Psoas muscle (tissue), 8 donors: Measurements from ENCODE around the gene TSPAN9. TPM values are rescaled to one million over a fixed set of nuclear protein-coding genes. Genes with fewer than 3 reads are reported as not detected.

Experiments used
- ATAC-seq, 4 donors: fragments of 200-7000 bp; cut with Tn5 transposase; one replicate each; pipeline ENCODE4 v1.9.1; 2020; ENCODE audit warnings: moderate library complexity in 3 of 4, mild to moderate bottlenecking in 2 of 4
- DNase-seq, 2 donors: peaks; one replicate each; pipeline ENCODE4 v3.0.0-alpha.2; 2020
- H3K27ac ChIP-seq: fragments of 200-600 bp; one replicate; pipeline ENCODE4 v1.8.0; 2022
- H3K27me3 ChIP-seq, 3 donors: fragments of 200-600 bp in 1 of 3; one replicate each; pipeline versions ENCODE4 v1.6.1 to v1.8.0; 2013 to 2022; ENCODE audit warnings: low read length in 2 of 3, mild to moderate bottlenecking in 2 of 3, moderate library complexity in 1 of 3; ENCODE audit not compliant: insufficient read depth in 3 of 3
- H3K36me3 ChIP-seq, 2 donors: fragments of 200-600 bp in 1 of 2; one replicate each; pipeline versions ENCODE4 v1.6.1 to v1.8.0; 2013 to 2022; ENCODE audit warnings: low read depth in 1 of 2, mild to moderate bottlenecking in 1 of 2, moderate library complexity in 1 of 2; ENCODE audit not compliant: insufficient read depth in 1 of 2
- H3K4me1 ChIP-seq: fragments of 200-600 bp; one replicate; pipeline ENCODE4 v1.8.0; 2022
- H3K4me3 ChIP-seq: fragments of 200-600 bp; one replicate; pipeline ENCODE4 v1.8.0; 2022; ENCODE audit warnings: mild to moderate bottlenecking
- H3K9me3 ChIP-seq: fragments of 200-600 bp; one replicate; pipeline ENCODE4 v1.8.0; 2022
- WGBS, 3 donors: extraction: QIAGEN DNeasy Blood & Tissue Kit; methylation state at CpG; one replicate each; pipeline versions ENCODE4 v1.1.6 to v1.1.7; 2013; 5-methylcytosine and 5-hydroxymethylcytosine counted together
- intact Hi-C, 2 donors: fragments of 100-400 bp; cut with DNase I; formaldehyde crosslinking; loops; one replicate each; pipeline versions ENCODE4 v1.11.0 to v1.14.2; 2022
- polyA plus RNA-seq, 3 donors: library from polyadenylated mRNA; stranded (reverse); fragments of 200-250 nt; gene quantifications; one replicate each; pipeline ENCODE4 v1.2.3, GENCODE V29; 2013
- total RNA-seq, 4 donors: library from RNA; stranded (reverse); fragmentation: NEBNext Ultra II Directional in 2 of 4; extraction: Animal tissue kit (Norgen Biotek cat#: 25700) in 2 of 4; gene quantifications; one replicate each; pipeline versions ENCODE4 v1.2.1 to v1.2.4, GENCODE V29; 2021 to 2023
- TF ChIP-seq, protein P1 (sequence below): fragments of 200-600 bp; IDR thresholded peaks from one replicate; pipeline ENCODE4 v1.8.0; 2022; ENCODE audit warnings: antibody characterized with exemption
- donor health status: healthy with polysubstance abuse.
- donor health status: DM: no; HTN: no; CAD: no; lungs with moderate emphysema.
- donor health status: Bipolar disorder and iron deficiency.
- donor health status: healthy.
- donor health status: DM: yes; HTN: yes; CAD: no.
- donor health status: DM: no; HTN: no; CAD: no.
- donor health status: DM: no; HTN: no; CAD: no.
- donor health status: DM: yes; HTN: yes; CAD: no.

TSPAN9 gene
- total and polyA plus RNA-seq, 7 donors, result 6.4 to 28.0 (median 11.6) TPM

DNA sequence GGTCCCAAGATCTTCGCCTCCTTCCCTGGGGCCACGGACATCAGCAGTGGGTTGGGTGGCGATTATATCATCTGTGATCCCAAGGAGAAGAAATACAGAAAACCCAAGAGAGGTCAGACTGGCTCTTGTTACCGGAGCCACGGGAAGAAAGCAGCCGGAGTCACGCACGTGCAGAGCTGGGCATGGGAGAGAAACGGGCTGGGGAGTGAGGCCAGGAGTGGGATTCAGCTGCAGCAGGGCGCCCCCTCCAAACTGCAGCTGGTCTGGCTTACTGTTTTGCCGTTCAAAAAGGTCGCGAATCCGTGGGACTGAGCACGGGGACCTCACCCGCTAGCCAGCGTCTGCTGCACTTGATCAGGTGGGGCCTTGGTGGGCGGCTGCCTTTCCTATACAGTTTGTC is 207.2 kb downstream of the TSPAN9 start:
- Histone ChIP-seq H3K4me1 (no peaks in the 10 kb centered on the region), H3K27me3 (no peaks in the 10 kb centered on the region), H3K9me3 (no peaks in the 10 kb centered on the region), H3K36me3 (peaks cover 0 to 32% of the 10 kb centered on the region in 2 donors), H3K27ac (no peak overlapping the region), H3K4me3 (no peak overlapping the region)
- 77 to 79% (median 79%) methylated on average over 18 of the region's 18 CpGs for WGBS, 3 donors
- no peak for ATAC-seq
- intact Hi-C loops, result no loop called here
- DNase-seq, result no peak
- TF ChIP-seq, protein P1, sequence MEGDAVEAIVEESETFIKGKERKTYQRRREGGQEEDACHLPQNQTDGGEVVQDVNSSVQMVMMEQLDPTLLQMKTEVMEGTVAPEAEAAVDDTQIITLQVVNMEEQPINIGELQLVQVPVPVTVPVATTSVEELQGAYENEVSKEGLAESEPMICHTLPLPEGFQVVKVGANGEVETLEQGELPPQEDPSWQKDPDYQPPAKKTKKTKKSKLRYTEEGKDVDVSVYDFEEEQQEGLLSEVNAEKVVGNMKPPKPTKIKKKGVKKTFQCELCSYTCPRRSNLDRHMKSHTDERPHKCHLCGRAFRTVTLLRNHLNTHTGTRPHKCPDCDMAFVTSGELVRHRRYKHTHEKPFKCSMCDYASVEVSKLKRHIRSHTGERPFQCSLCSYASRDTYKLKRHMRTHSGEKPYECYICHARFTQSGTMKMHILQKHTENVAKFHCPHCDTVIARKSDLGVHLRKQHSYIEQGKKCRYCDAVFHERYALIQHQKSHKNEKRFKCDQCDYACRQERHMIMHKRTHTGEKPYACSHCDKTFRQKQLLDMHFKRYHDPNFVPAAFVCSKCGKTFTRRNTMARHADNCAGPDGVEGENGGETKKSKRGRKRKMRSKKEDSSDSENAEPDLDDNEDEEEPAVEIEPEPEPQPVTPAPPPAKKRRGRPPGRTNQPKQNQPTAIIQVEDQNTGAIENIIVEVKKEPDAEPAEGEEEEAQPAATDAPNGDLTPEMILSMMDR, result no peak

- ATAC-seq (no peak), DNase-seq (no peak)
Observed at GRCh38 chr12:3285570-3285969, 208.4 kb downstream of the TSPAN9 start.

DNA sequence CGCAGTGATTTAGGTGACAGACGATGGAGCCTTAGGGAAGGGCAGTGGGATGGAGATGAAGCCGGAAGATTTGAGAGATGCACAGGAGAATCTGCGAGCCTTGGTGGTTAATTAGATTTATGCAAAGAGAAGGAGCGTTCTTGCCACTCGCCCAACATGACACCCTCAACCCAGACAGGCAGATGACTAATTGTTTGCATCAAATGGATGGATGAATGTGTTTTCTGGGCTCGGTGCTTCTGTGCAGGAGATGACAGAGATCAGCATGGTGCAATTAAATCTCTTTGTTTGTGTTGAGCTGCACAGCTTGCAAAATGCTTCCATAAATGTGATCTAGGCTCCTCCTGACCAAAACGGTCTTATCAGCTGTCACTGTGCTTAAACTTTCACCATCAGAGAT is 211.5 kb downstream of the TSPAN9 start:
- H3K27ac ChIP-seq, result no peak overlapping the region
- WGBS, 3 donors, result 83 to 89% (median 83%) methylated on average over 8 of the region's 8 CpGs
- no peaks in the 10 kb centered on the region for H3K27me3 ChIP-seq
- TF ChIP-seq, protein P1, result no peak
- no peak for ATAC-seq
- no peak for DNase-seq
- intact Hi-C loops, result no loop called here
- no peaks in the 10 kb centered on the region for H3K4me1 ChIP-seq
- H3K36me3 ChIP-seq, result peaks cover 0 to 9% of the 10 kb centered on the region in 2 donors
- no peaks in the 10 kb centered on the region for H3K9me3 ChIP-seq
- H3K4me3 ChIP-seq, result no peak overlapping the region

More at GRCh38 chr12:3285570-3285969, 208.4 kb downstream of the TSPAN9 start:
- Histone ChIP-seq H3K4me1 (no peaks in the 10 kb centered on the region), H3K27ac (no peak overlapping the region), H3K9me3 (no peaks in the 10 kb centered on the region), H3K4me3 (no peak overlapping the region), H3K27me3 (no peaks in the 10 kb centered on the region), H3K36me3 (peaks cover 0 to 30% of the 10 kb centered on the region in 2 donors)
- intact Hi-C loops, result no loop called here
- 83 to 85% (median 84%) methylated on average over 7 of the region's 7 CpGs for WGBS, 3 donors
- TF ChIP-seq, protein P1, result no peak

GRCh38 chr12:3289702-3290101 is 212.5 kb downstream of the TSPAN9 start:
- TF ChIP-seq, protein P1, result no peak
- Histone ChIP-seq H3K4me1 (peaks cover 10% of the 10 kb centered on the region), H3K27ac (no peak overlapping the region), H3K4me3 (no peak overlapping the region), H3K36me3 (no peaks in the 10 kb centered on the region), H3K27me3 (no peaks in the 10 kb centered on the region), H3K9me3 (no peaks in the 10 kb centered on the region)
- intact Hi-C loops, result no loop called here
- WGBS, 3 donors, result 64 to 79% (median 69%) methylated on average over 9 of the region's 9 CpGs
- ATAC-seq, result no peak
- DNase-seq, result no peak

GRCh38 chr12:3291939-3292338 is 214.8 kb downstream of the TSPAN9 start:
- Histone ChIP-seq H3K27me3 (no peaks in the 10 kb centered on the region), H3K4me3 (no peak overlapping the region), H3K4me1 (peaks cover 10% of the 10 kb centered on the region), H3K9me3 (no peaks in the 10 kb centered on the region), H3K27ac (no peak overlapping the region), H3K36me3 (no peaks in the 10 kb centered on the region)
- 83 to 92% (median 89%) methylated on average over 13 to 16 of the region's 16 CpGs for WGBS, 3 donors
- intact Hi-C loops, result no loop called here
- TF ChIP-seq, protein P1, result no peak
- ATAC-seq (no peak), DNase-seq (no peak)
